ENCODE results near the gene UTP15.

- no peak for TF ChIP-seq ZNF274 (IDR thresholded peaks at IDR 0.05; ENCODE audit: insufficient read depth, insufficient read length)
- TF ChIP-seq EZH2 (IDR thresholded peaks at IDR 0.05; ENCODE audit: borderline replicate concordance, control insufficient read depth, low read depth, low read length) = no peak
- no peak for TF ChIP-seq BHLHE40 (IDR thresholded peaks at IDR 0.05; ENCODE audit: borderline replicate concordance in 1 of 2, low read depth in 2 of 2, low read length in 1 of 2)
- TF ChIP-seq CTCF (IDR thresholded peaks at IDR 0.05 in 2 of 3, conservative IDR thresholded peaks at IDR 0.05 in 1 of 3; ENCODE audit: control insufficient read depth in 2 of 3, extremely low read depth in 1 of 3, insufficient read depth in 1 of 3, low read depth in 3 of 3, low read length in 3 of 3) = no peak
- no peak for TF ChIP-seq IRF3 (IDR thresholded peaks at IDR 0.05)
- TF ChIP-seq GABPA (IDR thresholded peaks at IDR 0.05; ENCODE audit: low read depth) = no peak
- TF ChIP-seq ATF2 (IDR thresholded peaks at IDR 0.05; ENCODE audit: low read length) = no peak
- TF ChIP-seq SMC3 (IDR thresholded peaks at IDR 0.05; ENCODE audit: borderline replicate concordance, low read length) = no peak
- no peak for TF ChIP-seq NR2C1 (IDR thresholded peaks at IDR 0.05)
- TF ChIP-seq KDM1A (IDR thresholded peaks at IDR 0.05; ENCODE audit: borderline replicate concordance) = no peak
- no peak for TF ChIP-seq MLLT1 (IDR thresholded peaks at IDR 0.05)
- no peak for TF ChIP-seq MAX (IDR thresholded peaks at IDR 0.05; ENCODE audit: low read depth, low read length)
- TF ChIP-seq CHD4 (IDR thresholded peaks at IDR 0.05) = no peak
Measured at GRCh38 chr5:73531356-73531755, 34.2 kb upstream of the UTP15 start.

Data from GM12878 (cell line).